Thyroid gland (tissue), 4 donors: ENCODE measurements around the gene TBC1D1.

ENCODE experiments used
- POLR2A ChIP-seq, 2 donors: fragments of 450-650 bp; IDR thresholded peaks; one replicate each; pipeline ENCODE4 v1.6.1; 2017; ENCODE audit warnings: antibody characterized with exemption in 2 of 2, mild to moderate bottlenecking in 2 of 2, moderate library complexity in 1 of 2
- TF ChIP-seq, protein P1 (sequence below), 6 experiments: fragments of 200-600 bp in 3 of 6; fragments of 450-650 bp in 3 of 6; sonication (generic) in 3 of 6; IDR thresholded peaks; one replicate each; pipeline ENCODE4 v1.5.1; 2016 to 2019; ENCODE audit warnings: antibody characterized with exemption in 6 of 6, mild to moderate bottlenecking in 2 of 6, inconsistent platforms in 1 of 6, moderate library complexity in 1 of 6

- TF ChIP-seq POLR2A (IDR thresholded peaks at IDR 0.05), result no peak
- TF ChIP-seq, protein P1, sequence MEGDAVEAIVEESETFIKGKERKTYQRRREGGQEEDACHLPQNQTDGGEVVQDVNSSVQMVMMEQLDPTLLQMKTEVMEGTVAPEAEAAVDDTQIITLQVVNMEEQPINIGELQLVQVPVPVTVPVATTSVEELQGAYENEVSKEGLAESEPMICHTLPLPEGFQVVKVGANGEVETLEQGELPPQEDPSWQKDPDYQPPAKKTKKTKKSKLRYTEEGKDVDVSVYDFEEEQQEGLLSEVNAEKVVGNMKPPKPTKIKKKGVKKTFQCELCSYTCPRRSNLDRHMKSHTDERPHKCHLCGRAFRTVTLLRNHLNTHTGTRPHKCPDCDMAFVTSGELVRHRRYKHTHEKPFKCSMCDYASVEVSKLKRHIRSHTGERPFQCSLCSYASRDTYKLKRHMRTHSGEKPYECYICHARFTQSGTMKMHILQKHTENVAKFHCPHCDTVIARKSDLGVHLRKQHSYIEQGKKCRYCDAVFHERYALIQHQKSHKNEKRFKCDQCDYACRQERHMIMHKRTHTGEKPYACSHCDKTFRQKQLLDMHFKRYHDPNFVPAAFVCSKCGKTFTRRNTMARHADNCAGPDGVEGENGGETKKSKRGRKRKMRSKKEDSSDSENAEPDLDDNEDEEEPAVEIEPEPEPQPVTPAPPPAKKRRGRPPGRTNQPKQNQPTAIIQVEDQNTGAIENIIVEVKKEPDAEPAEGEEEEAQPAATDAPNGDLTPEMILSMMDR (IDR thresholded peaks at IDR 0.05), result no peak
Measured at GRCh38 chr4:37978248-37978924, 87.5 kb downstream of the TBC1D1 start.
